Activated naive CD4-positive, alpha-beta T cell treated with anti-CD3 and anti-CD28 coated beads, Interleukin-2, amount 50 U/mL, for 72 hours (primary cell): ENCODE measurements around the gene EDN2. TPM values are rescaled to one million over a fixed set of nuclear protein-coding genes. Genes with fewer than 3 reads are reported as not detected.

Experiments
- ATAC-seq, 2 donors: fragments of 150-1000 bp; cut with Tn5 transposase; 2 replicates each; pipeline ENCODE4 v1.10.0; 2021; ENCODE audit warnings: mild to moderate bottlenecking in 2 of 2, moderate library complexity in 2 of 2
- DNase-seq, 2 donors: peaks; one replicate each; pipeline ENCODE4 v3.0.0; 2021 to 2022; ENCODE audit warnings: low spot score in 2 of 2
- H3K27ac Mint-ChIP-seq, 2 donors: one replicate each; pipeline ENCODE4 v1.8.0; 2022; ENCODE audit warnings: mild to moderate bottlenecking in 2 of 2, mixed read lengths in 2 of 2
- H3K36me3 Mint-ChIP-seq, 2 donors: one replicate each; pipeline ENCODE4 v1.8.0; 2022; ENCODE audit warnings: mixed read lengths in 2 of 2
- H3K9me3 Mint-ChIP-seq, 2 donors: one replicate each; pipeline ENCODE4 v1.8.0; 2022; ENCODE audit warnings: mixed read lengths in 2 of 2
- total RNA-seq, 2 donors: library from RNA; stranded (reverse); gene quantifications; one replicate each; pipeline ENCODE4 v1.2.3, GENCODE V29; 2022

The EDN2 gene
- total RNA-seq, 2 donors from 2014 or later: not detected

DNA sequence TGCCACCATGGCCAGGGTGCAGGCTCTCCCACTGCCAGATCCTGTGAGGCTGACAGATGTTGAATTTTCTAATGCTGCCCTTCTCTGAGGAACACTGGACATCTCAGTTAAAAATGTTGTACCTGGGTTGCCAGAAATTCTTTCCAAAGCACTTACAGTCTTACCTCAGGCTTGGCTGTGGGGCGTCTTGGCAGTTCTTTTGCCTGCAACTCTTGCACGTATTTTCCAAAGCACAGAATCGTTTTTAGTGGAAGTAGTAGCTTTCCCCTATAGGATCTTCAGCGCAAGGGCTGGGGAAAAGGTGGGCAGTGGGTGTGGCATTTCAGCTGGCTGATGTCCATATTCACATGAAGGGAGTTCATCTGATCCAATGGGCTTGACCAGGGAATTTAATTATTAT lies 53.9 kb downstream of the EDN2 start:
- DNase-seq (no peak), ATAC-seq (no peak)
- no peaks in the 10 kb centered on the region for H3K9me3 Mint-ChIP-seq
- no peaks in the 10 kb centered on the region for H3K36me3 Mint-ChIP-seq
- H3K27ac Mint-ChIP-seq: no peak overlapping the region

DNA sequence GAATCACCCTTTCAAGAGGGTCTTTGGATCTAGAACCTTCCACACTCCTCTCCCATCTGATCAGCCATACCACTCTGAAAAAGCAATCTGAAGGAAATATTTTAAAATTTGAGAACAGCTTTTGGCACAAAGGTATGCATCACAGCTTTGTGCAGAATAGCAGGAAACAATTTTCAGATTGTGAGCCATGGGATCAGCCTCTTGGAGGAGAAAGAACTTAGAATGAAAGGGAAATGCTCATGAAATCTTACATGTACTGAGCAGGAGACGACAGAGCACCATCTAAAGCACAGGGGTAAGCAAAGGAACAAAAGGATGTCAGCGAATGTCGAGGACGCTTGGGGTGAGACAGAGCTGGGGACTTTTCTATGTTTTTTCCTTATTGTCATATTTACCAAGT lies 54.4 kb downstream of the EDN2 start:
- Mint-ChIP-seq H3K36me3 (no peaks in the 10 kb centered on the region), H3K9me3 (no peaks in the 10 kb centered on the region), H3K27ac (no peak overlapping the region)
- ATAC-seq: no peak
- DNase-seq: no peak

DNA sequence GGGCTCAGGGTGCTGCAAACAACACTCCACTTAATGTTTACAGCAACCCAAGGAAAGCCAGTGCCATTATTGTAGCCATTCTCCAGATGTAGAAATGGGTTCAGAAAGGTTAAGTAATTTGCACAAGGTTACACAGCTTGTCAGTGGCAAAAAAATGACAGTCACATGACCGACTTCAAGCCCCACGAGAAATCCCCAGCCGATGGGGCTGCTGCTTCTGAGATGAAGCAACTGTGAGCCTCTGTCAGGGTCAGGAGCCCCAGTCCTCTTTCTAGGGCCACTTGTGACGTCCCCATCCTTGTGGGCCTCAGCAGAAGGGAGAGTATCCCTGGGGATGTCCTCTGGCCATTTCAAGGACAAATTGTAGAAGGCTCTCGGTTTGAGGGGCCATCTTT lies 54.8 kb downstream of the EDN2 start:
- Mint-ChIP-seq H3K9me3 (no peaks in the 10 kb centered on the region), H3K27ac (no peak overlapping the region), H3K36me3 (no peaks in the 10 kb centered on the region)
- DNase-seq (no peak), ATAC-seq (no peak)

Other genes with a start within 250 kb of the EDN2 start
- gene SCMH1, start 242.4 kb downstream of the EDN2 start, total RNA-seq: 10 to 100 TPM; 18.0 to 24.3 TPM
- gene FOXO6, start 123.2 kb downstream of the EDN2 start, total RNA-seq: under 1 TPM in 1 of 2 donors, not detected in 1; 0.39 TPM